GM12874 (cell line): ENCODE measurements around the gene STAB1.

Experiments used
- TF ChIP-seq, protein P1 (sequence below): IDR thresholded peaks from 2 replicates; pipeline ENCODE4 v1.5.1; 2011; ENCODE audit warnings: low read depth, mild to moderate bottlenecking, control low read depth, low read length, moderate library complexity; ENCODE audit not compliant: insufficient read depth

Gene STAB1

GRCh38 chr3:52515192-52515591 lies 20.1 kb downstream of the STAB1 start:
- TF ChIP-seq, protein P1, sequence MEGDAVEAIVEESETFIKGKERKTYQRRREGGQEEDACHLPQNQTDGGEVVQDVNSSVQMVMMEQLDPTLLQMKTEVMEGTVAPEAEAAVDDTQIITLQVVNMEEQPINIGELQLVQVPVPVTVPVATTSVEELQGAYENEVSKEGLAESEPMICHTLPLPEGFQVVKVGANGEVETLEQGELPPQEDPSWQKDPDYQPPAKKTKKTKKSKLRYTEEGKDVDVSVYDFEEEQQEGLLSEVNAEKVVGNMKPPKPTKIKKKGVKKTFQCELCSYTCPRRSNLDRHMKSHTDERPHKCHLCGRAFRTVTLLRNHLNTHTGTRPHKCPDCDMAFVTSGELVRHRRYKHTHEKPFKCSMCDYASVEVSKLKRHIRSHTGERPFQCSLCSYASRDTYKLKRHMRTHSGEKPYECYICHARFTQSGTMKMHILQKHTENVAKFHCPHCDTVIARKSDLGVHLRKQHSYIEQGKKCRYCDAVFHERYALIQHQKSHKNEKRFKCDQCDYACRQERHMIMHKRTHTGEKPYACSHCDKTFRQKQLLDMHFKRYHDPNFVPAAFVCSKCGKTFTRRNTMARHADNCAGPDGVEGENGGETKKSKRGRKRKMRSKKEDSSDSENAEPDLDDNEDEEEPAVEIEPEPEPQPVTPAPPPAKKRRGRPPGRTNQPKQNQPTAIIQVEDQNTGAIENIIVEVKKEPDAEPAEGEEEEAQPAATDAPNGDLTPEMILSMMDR = no peak

- TF ChIP-seq, protein P1 = no peak
Measured at GRCh38 chr3:52516509-52517195, 21.5 kb downstream of the STAB1 start.

GRCh38 chr3:52517796-52518722 lies 22.9 kb downstream of the STAB1 start:
- TF ChIP-seq, protein P1 = no peak

GRCh38 chr3:52518723-52519444 lies 23.7 kb downstream of the STAB1 start:
- TF ChIP-seq, protein P1 = no peak

GRCh38 chr3:52519445-52520140 lies 24.5 kb downstream of the STAB1 start:
- TF ChIP-seq, protein P1 = no peak

DNA sequence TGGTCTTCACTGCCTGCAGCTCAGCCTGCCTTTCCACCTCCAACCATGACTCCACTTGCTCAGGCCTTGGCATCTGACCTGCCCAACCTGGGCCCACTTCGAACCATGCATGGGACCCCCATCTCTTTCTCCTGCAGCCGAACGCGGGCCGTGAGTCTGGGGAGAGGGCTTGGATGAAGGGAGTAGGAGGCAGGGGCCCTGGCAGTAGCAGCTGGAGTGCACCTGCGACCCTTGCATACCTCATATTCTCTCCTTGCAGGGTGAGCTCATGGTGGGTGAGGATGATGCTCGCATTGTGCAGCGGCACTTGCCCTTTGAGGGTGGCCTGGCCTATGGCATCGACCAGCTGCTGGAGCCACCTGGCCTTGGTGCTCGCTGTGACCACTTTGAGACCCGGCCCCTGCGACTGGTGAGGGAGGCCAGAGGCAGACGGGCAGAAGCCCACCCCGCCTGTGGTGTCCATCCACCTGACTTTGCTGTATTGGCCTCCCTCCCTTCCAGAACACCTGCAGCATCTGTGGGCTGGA lies 25.1 kb downstream of the STAB1 start:
- TF ChIP-seq, protein P1 = no peak
